OCI-LY1 (cell line): Measurements from ENCODE around the gene CCR6.

ENCODE experiments used
- H2AFZ ChIP-seq: fragments of 200-600 bp; sonication (generic), shearing (Covaris generic); 2 replicates; pipeline ENCODE4 v1.6.0; 2014; ENCODE audit warnings: antibody characterized with exemption, mild to moderate bottlenecking, low read length
- H3F3A ChIP-seq: fragments of 200-600 bp; sonication (generic), shearing (Covaris generic); 2 replicates; pipeline ENCODE4 v1.6.0; 2014; ENCODE audit warnings: mild to moderate bottlenecking, antibody characterized with exemption, low read length, moderate library complexity; ENCODE audit not compliant: insufficient read depth
- H3K27ac ChIP-seq: fragments of 200-600 bp; sonication (generic); 2 replicates; pipeline ENCODE4 v1.5.1; 2014; ENCODE audit warnings: low read length, mixed run types, mild to moderate bottlenecking, low read depth; ENCODE audit not compliant: poor library complexity, severe bottlenecking
- H3K27me3 ChIP-seq: fragments of 200-600 bp; sonication (generic); 2 replicates; pipeline ENCODE4 v1.6.0; 2014; ENCODE audit warnings: antibody characterized with exemption, mild to moderate bottlenecking, low read length, moderate library complexity; ENCODE audit not compliant: insufficient read depth
- H3K36me3 ChIP-seq: fragments of 200-600 bp; sonication (generic); 2 replicates; pipeline ENCODE4 v1.6.1; 2014; ENCODE audit warnings: mild to moderate bottlenecking, antibody characterized with exemption, low read length, moderate library complexity, mixed read lengths; ENCODE audit not compliant: insufficient read depth
- H3K4me1 ChIP-seq: fragments of 200-600 bp; sonication (generic); 2 replicates; pipeline ENCODE4 v1.5.1; 2014; ENCODE audit warnings: mild to moderate bottlenecking, low read length, moderate library complexity; ENCODE audit not compliant: insufficient read depth, severe bottlenecking
- H3K4me2 ChIP-seq: fragments of 200-600 bp; sonication (generic), shearing (Covaris generic); 2 replicates; pipeline ENCODE4 v1.6.1; 2014; ENCODE audit warnings: low read length
- H3K4me3 ChIP-seq: fragments of 200-600 bp; sonication (generic); 2 replicates; pipeline ENCODE4 v1.5.1; 2014; ENCODE audit warnings: low read length, low read depth, mild to moderate bottlenecking, mixed read lengths; ENCODE audit not compliant: poor library complexity, severe bottlenecking
- H3K79me2 ChIP-seq: fragments of 200-600 bp; shearing (Covaris generic); 2 replicates; pipeline ENCODE4 v1.6.1; 2016; ENCODE audit warnings: mixed run types, low read length, mixed read lengths; ENCODE audit not compliant: insufficient read depth
- H3K9ac ChIP-seq: fragments of 200-600 bp; sonication (generic), shearing (Covaris generic); 2 replicates; pipeline ENCODE4 v1.6.1; 2014; ENCODE audit warnings: mild to moderate bottlenecking, low read length, mixed read lengths
- H3K9me2 ChIP-seq: fragments of 200-600 bp; sonication (generic), shearing (Covaris generic); 2 replicates; pipeline ENCODE4 v1.6.1; 2014; ENCODE audit warnings: low read depth, mild to moderate bottlenecking, low read length, mixed read lengths
- H3K9me3 ChIP-seq: fragments of 200-600 bp; shearing (Covaris generic); 2 replicates; pipeline ENCODE4 v1.6.1; 2014; ENCODE audit warnings: low read length, mixed read lengths
- H4K20me1 ChIP-seq: fragments of 200-600 bp; sonication (generic), shearing (Covaris generic); 2 replicates; pipeline ENCODE4 v1.6.0; 2016; ENCODE audit warnings: mild to moderate bottlenecking, low read length; ENCODE audit not compliant: insufficient read depth
- EZH2 ChIP-seq: fragments of 200-600 bp; sonication (generic), shearing (Covaris generic); IDR thresholded peaks from 2 replicates; pipeline ENCODE4 v1.8.0; 2017; ENCODE audit warnings: borderline replicate concordance, mixed run types, mild to moderate bottlenecking, antibody characterized with exemption, low read length, moderate library complexity, mixed read lengths
- TF ChIP-seq, protein P1 (sequence below): fragments of 200-600 bp; sonication (generic), shearing (Covaris generic); IDR thresholded peaks from 2 replicates; pipeline ENCODE4 v1.5.1; 2017; ENCODE audit warnings: mild to moderate bottlenecking, antibody characterized with exemption, low read length, moderate library complexity, mixed read lengths

Gene CCR6

DNA sequence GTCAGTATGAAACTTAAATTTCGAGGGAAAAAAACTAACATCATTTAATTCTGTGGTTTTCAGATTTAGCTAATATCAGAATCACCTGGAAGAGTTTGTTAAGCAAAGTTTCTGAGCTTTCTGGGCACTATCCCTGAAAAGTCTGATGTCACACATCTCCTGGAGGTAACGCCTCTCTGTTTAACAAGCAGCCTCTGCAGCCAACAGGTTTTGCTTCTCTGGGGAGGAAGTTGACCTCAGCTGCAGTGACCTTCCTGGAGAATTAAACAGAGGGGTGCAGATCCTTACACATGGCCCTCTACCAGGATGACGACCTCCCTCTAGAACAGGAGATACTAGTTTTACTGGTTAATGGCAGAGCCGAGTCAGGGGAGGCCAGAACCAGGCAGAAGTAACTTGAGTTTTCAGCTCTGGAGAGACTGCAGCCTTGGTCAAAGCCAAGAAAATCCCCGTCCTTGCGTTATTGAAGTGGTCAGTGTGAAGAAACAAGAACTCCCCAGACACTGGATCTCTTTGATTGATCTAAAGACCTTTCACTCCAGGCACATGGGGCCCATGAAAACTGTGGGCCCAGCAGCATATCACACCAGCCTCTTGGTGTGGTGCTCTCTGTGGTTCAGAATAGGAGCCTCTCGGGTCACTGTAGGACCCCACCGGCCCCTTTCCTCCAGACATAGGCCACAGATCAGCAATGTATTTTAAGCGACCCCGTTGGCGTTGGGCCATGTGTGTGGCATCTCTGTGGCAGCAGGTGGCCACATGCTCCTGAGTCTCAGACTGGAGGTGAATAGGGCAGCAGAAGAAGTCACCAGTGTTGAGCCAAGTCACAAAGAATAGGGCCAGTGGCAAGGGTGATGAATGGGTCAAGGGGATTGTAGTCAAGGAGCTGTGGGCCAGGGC is 33.4 kb upstream of the CCR6 start:
- H3K4me3 ChIP-seq: no peak overlapping the region
- no peaks in the 10 kb centered on the region; the same call in 1 of the 2 replicates for H3K36me3 ChIP-seq
- H3K9ac ChIP-seq: no peak overlapping the region
- H2AFZ ChIP-seq: no peak overlapping the region
- no peaks in the 10 kb centered on the region for H3K9me2 ChIP-seq
- H3K27me3 ChIP-seq: peaks cover 4% of the 10 kb centered on the region; the same call in 1 of the 2 replicates
- H3K4me2 ChIP-seq: no peak overlapping the region
- no peaks in the 10 kb centered on the region for H3K79me2 ChIP-seq
- H3K4me1 ChIP-seq: peaks cover 47% of the 10 kb centered on the region
- no peak overlapping the region for H3K27ac ChIP-seq
- H3K9me3 ChIP-seq: peaks cover 5% of the 10 kb centered on the region
- no peak for TF ChIP-seq EZH2
- TF ChIP-seq, protein P1, sequence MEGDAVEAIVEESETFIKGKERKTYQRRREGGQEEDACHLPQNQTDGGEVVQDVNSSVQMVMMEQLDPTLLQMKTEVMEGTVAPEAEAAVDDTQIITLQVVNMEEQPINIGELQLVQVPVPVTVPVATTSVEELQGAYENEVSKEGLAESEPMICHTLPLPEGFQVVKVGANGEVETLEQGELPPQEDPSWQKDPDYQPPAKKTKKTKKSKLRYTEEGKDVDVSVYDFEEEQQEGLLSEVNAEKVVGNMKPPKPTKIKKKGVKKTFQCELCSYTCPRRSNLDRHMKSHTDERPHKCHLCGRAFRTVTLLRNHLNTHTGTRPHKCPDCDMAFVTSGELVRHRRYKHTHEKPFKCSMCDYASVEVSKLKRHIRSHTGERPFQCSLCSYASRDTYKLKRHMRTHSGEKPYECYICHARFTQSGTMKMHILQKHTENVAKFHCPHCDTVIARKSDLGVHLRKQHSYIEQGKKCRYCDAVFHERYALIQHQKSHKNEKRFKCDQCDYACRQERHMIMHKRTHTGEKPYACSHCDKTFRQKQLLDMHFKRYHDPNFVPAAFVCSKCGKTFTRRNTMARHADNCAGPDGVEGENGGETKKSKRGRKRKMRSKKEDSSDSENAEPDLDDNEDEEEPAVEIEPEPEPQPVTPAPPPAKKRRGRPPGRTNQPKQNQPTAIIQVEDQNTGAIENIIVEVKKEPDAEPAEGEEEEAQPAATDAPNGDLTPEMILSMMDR: no peak
- H3F3A ChIP-seq: 0 out of 2 replicates have a peak, but pooled peaks cover 4% of the 10 kb centered on the region
- no peaks in the 10 kb centered on the region for H4K20me1 ChIP-seq

DNA sequence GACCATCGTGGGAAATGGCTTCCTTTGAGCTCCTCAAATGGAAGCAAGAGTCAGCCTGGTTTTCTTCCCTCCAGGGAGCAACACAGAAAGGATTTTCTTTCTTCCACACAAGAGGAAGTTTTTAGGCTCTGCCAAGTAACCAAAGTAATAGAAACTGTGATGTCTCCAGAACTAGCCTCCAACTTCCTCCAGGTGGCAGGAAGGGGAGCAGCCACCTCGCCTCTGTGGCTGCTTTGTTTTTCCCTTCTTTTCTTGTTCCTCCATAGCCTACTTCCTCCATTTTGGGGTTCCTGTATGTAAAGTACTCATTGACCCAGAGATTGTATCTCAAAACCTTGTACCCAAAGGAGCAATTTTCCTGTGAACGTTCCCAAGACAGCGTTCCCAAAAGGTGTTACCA is 32.7 kb upstream of the CCR6 start:
- H3F3A ChIP-seq: 0 out of 2 replicates have a peak, but pooled peaks cover 4% of the 10 kb centered on the region
- TF ChIP-seq, protein P1: peak; percentile 4; the same call in 1 of the 2 replicates
- no peak for TF ChIP-seq EZH2
- H3K4me3 ChIP-seq: no peak overlapping the region
- H3K27me3 ChIP-seq: peaks cover 5% of the 10 kb centered on the region; the same call in 1 of the 2 replicates
- H3K9me2 ChIP-seq: no peaks in the 10 kb centered on the region
- peaks cover 5% of the 10 kb centered on the region for H3K9me3 ChIP-seq
- H3K4me1 ChIP-seq: peaks cover 54% of the 10 kb centered on the region
- H3K27ac ChIP-seq: no peak overlapping the region
- H3K79me2 ChIP-seq: no peaks in the 10 kb centered on the region
- H4K20me1 ChIP-seq: no peaks in the 10 kb centered on the region
- H3K9ac ChIP-seq: no peak overlapping the region
- no peak overlapping the region for H3K4me2 ChIP-seq
- H2AFZ ChIP-seq: no peak overlapping the region
- no peaks in the 10 kb centered on the region; the same call in 1 of the 2 replicates for H3K36me3 ChIP-seq

DNA sequence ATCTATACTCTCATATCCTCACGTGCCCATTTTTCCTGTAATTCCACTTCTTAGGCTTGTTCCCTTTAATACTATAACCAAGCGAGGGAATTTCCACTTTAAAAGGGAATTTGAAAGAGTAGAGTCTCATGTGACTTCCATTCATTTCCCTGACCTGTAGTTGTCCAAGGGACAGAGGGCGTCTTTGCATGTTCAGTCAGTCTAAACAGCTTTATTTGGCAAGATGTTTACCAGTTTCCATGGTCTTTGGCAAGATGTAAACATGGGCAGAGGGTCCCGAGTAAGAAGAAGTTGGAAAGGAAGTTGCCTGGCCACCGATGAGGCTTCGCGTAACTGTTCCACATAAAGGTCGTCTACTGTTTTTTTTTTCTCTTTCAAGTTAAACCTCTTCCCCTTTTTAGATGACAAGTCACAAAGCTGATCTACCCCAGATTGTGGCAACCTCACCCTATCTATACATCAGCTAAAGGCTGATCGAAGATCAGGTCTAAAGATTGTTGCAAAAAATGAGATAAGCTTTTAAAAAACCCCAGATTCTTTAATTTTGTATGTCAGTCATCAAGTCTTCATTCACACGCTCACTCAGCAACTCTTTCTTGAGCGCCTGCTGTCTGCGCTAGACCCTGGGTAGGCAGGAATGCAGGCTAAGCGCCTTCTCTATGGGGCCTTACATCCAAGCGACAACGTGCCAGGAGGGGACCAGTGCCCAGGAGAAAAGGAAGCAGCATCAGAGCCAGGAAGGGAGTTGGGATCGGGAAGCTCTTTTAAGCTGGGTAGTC is 31.7 kb upstream of the CCR6 start:
- Histone ChIP-seq H2AFZ (no peak overlapping the region), H3K27ac (no peak overlapping the region), H4K20me1 (no peaks in the 10 kb centered on the region), H3K36me3 (no peaks in the 10 kb centered on the region; the same call in 1 of the 2 replicates), H3K4me3 (no peak overlapping the region), H3K9me2 (no peaks in the 10 kb centered on the region), H3K9me3 (peaks cover 5% of the 10 kb centered on the region), H3F3A (0 out of 2 replicates have a peak, but pooled peaks cover 4% of the 10 kb centered on the region), H3K9ac (no peak overlapping the region), H3K4me1 (peaks cover 55% of the 10 kb centered on the region), H3K4me2 (peak overlapping the region; percentile 17; the same call in 1 of the 2 replicates), H3K27me3 (peaks cover 5% of the 10 kb centered on the region; the same call in 1 of the 2 replicates), H3K79me2 (no peaks in the 10 kb centered on the region)
- TF ChIP-seq EZH2: no peak
- TF ChIP-seq, protein P1: no peak
